HG03139 (cell line): ENCODE data around the gene FCGBP.

Experiments
- ATAC-seq: cut with Tn5 transposase; IDR thresholded peaks from one replicate; pipeline ENCODE4 v1.9.1; 2021; ENCODE audit not compliant: unreplicated experiment

Gene FCGBP

DNA sequence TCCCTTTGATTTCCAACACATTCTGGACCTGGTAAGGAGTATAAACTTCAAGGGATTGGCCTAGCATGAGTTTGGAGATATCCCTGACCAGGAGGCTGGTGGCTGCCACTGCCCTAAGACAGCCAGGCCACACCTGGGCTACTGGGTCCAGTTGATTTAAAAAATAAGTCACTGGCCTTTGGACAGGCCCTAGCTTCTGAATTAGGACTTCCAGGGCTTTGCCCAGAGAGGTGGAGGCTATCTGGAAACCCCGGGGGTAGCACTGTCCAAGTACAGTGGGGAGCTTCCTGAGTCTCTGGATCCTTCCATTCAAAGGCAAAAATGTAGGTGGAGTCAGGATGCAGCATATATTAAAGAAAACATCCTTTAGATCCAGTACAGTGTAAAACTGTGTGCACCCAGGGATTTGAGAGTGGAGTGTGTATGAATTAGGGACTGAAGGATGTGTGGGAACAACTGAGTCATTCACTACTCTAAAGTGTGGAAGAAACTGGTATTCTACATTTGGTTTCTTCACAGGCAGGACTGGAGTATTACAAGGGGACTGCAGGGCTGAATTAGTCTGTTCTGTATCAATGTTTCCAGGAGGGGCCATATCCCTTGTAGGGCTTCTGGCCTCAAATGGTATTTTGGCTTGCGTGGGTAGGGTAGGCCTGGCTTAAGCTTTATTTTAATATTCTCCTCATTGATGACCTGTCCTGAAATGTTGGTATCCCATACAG is 14.8 kb upstream of the FCGBP start:
- no peak for ATAC-seq

GRCh38 chr19:39946532-39946931 is 12.1 kb upstream of the FCGBP start:
- no peak for ATAC-seq

- no peak for ATAC-seq
These were observed 9.2 kb upstream of the FCGBP start for GRCh38 chr19:39943586-39943985.

DNA sequence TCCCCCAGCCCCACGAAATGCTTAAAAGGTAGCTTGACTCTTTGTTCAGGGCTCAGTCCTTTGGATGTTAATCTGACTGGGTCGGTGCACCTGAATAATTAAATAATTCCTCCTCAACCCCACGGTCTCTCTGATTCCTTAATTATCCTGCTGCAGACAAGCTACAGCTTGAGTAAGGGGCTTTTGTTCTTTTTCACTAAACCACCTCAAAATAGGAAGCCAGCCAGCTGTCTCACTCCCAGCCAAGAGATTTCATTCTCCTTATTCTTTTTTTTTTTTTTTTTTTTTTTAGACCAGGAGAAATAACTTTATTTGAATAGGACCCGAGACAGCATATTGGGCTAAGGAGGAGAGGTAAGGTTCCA is 7.9 kb upstream of the FCGBP start:
- no peak for ATAC-seq

DNA sequence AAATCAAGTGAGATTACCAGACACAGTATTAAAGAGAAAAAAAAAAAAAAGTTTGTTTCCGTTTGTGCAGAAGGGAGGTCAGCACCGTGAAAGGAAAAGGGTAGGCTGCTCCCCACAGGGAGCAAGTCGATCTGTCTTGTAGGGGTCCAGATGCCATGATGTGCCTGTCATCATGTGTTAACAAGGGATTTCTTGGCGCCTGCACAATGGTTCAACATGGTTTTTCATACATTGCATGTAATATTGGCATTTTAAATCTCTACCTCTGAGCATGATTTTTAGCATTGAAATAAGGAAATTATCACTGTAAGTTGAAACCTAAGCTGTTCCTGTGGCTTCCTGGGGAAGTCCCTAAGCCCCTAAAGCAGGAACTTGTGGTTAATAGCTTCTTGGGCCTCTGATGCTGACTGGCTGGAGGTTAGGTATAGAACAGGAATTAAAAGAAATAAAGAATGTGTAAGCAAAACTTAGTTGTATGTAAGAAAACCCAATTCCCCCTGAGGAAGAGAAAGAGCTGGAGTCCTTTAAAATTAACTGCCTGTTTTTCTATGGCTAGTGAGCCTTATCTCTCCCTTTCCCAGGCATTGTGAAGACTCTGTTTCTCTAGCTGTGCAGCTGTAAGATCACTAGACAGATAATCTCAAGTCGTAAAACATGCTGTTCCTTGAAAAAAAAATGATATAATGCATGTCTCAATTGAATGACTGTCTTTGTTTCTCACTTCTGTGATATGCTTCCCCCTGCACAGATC is 7.4 kb upstream of the FCGBP start:
- no peak for ATAC-seq

- no peak for ATAC-seq
These were observed 6.7 kb upstream of the FCGBP start for GRCh38 chr19:39941151-39941550.

DNA sequence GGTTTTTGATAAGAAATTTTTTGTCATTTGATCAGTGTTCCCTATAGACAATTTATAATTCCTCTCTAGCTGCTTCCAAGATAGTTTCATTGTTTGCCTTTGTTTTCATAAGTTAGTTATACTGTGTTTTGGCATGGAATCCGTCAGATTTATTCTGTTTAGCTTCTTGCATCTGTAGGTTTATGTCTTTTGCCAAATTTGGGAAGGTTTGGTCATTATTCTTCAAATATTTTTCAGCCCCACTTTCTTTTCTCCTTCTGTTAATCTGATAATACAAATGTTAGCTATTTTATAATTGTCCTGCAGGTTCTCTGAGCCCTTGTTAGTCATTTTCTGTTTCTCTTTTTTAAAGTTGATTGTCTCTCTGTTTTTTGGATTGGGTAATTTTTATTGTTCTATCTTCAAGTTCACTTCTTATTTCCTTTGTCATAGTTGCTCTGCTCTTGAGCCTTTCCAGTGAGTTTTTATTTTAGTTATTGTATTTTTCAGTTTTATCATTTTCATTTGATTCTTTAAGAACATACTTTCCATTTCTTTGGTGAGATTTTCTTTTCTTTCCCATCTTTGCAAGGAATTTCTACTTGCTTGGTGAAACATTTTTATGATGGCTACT is 5.9 kb upstream of the FCGBP start:
- ATAC-seq: no peak

DNA sequence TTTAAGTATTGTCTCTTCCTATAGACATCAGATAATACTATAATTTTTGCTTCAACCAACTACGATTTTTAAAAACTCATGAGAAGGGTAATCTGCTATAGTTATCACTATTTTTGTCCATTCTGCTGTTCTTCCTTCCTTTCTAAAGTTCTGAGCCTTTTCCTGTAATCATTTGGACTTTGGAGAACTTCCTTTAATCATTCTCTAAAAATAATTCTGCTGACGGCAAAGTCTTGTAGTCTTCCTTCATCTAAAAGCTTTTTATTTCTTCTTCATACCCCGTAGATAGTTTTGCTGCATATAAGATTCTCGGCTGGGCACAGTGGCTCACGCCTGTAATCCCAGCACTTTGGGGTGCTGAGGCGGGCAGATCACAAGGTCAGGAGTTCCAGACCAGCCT is 5.1 kb upstream of the FCGBP start:
- ATAC-seq: no peak

DNA sequence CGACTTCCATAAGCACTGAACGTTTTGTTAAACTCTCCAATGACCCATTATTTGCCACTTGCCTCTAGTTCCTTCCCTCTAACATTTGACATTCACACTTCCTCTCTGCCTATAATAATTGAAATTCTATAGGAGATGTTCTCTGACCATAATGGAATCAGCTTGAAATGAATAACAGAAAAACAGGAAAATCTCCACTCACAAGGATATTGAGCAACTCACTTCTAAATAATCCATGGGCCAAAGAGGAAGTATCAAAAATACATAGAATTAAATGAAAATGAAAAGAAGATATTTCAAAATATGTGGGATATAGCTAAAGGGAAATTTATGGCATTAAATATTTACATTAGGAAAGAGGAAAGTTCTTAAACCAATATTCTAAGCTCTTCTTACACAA is 3.4 kb upstream of the FCGBP start:
- no peak for ATAC-seq

- ATAC-seq: no peak
These were observed 2.8 kb upstream of the FCGBP start for GRCh38 chr19:39937094-39937720.

DNA sequence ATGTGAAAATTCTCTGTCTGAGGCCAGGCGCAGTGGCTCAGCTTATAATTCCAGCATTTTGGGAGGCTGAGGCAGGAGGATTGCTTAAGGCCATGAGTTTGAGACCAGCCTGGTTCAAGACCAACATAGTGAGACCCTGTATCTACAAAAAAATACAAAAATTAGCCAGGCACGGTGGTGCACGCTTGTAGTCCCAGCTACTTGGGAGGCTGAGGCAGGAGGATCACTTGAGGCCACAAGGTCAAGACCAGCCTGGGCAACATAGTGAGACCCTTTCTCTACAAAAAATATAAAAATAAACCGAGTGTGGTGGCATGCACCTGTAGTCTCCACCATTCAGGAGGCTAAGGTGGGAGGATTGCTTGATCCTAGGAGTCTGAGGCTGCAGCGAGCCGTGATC is 2.2 kb upstream of the FCGBP start:
- ATAC-seq: no peak

DNA sequence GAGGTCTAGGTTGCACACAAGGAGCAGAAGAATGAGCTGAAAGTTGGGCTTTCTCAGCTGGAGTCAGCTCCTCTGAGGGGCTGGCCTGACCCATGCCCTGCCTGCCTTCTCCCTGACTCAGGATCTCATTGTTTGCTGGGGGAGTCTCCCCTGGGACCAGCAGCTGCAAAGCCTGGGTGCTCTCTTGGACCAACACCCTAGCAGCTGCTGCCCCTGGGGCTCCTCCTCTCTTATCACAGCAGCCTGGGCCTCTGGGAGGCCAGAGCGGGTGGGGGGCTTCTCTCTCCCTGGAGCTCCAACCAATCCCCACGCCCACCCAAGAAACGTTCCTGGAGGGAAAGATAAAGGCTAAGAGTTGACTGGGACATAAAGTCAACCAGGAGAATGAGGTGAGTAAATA is 1.6 kb upstream of the FCGBP start:
- no peak for ATAC-seq

DNA sequence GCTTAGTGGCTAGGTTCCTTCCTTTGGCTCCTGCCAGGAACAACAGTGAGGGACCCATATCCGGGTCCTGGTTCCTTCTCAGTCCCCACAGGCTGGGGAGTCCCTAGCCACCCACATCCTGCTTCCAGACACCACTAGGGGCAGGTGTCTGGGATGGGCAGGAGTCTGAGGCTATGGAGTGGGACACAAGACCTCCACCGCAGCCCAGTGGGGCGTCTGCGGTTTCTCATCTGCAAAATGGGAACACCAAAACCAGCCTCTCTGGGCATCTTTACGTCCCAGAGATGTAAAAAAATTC is 879 bp upstream of the FCGBP start:
- ATAC-seq: no peak

DNA sequence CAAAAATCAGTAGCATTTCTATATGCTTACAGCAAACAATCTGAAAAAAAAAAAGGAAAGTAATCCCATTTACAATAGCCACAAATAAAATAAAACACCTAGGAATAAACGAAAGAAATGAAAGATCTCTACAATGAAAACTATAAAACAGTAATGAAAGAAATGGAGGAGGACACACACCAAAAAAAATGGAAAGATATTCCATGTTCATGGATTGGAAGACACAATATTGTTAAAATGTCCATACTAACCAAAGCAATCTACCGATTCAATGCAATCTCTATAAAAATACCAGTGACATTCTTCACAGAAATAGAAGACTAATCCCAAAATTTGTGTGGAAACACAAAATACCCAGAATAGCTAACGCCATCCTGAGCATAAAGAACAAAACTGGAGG is 4.7 kb downstream of the FCGBP start:
- ATAC-seq: no peak

DNA sequence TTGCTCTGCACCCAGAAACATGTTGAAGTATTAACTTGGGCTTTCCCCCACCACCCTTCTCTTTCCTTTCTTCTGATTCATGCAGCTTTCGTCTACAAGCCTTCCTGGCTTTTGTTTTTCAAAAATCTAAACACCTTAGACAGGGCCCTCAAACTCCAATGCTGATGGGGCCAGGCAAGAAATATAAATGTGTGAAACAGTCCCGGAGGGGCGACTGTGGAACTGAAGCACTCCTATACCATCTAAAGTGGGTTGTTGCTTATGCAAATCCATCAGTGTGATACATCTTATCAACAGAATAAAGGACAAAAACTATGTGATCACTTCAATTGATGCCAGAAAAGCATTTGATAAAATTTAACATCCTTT is 6.1 kb downstream of the FCGBP start:
- no peak for ATAC-seq

DNA sequence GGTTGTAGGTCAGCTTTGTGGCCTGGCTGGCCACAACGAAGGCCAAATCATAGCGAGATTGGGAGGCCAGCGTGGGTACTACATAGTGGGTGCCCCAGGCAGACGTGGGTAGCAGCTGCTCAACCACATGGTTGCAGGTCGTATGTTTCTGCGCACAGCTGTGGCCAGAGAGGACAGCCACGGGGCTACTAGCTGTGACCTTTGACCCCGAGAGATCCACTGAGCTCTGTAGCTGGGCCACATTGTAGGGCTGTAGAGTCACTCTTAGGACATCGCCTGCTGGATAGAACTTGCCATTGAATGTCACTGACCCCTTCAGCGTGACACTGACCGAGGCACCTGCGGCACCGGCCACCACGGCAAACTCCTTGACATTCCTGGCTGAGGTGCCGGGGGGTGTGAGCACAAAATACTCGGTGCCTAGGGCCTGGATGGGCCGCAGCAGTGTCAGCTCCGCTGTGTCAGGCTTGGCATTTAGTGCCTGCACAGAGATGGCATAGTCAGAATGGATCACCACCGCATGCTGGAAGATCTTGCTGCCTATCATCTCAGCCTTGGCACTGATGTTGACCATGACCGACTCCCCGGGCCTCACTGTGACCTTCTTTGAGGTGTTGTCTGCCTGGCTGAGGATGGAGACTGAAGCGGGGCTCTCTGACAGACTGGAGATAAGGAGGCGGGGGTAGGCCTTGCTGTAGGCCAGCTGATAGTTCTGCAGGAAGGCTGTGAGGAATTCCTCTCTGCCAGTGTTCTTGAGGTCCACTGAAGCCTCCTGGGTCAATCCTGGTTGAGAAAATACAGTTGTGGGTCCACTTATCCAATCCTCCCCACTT is 6.7 kb downstream of the FCGBP start:
- ATAC-seq: no peak

GRCh38 chr19:39927076-39927475 is 7.4 kb downstream of the FCGBP start:
- ATAC-seq: no peak

DNA sequence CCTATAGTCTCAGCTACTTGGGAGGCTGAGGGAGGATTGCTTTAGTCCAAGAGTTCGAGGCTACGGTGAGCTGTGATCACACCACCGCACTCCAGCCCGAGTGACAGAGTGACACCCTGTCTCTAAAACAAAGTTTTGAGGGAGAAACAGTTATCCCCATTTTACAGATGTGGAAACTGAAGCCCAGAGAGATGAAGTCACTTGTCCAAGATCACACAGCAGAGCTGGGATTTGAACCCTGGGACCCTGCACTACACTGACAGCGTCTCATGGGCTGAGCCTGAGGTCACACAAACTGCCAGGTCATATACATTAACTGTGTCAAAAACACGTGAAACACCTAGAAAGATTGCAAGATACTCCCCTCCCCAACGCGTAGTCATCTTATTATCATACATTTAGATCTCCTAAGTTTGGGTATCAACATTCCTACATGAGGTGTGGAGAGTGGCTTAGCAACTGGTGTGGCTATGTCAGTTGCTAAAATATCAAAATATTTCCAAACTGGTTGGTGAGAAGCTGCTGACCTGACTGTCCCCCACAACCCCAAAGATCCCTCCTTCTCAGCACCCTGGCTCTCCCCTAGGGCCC is 8.2 kb downstream of the FCGBP start:
- no peak for ATAC-seq

GRCh38 chr19:39924952-39925351 is 9.5 kb downstream of the FCGBP start:
- no peak for ATAC-seq

DNA sequence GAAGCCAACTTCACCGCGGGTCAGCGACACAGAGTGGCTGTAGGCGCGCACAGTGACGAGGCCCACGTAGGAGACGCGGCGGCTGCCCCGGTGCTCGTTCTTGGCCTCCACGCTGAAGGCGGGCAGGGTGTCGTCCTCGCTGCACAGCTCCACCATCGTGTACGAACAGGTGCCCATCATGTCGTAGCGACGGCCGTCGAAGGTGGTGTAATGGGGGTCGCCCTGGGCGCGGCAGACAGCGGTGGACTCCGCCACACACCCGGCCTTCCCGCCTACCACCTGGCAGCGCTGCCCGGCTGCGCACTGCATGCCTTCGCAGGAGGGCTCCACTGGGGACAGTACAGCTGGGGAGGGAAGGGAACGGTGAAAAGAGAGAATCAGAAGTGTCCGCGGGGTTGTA is 10.0 kb downstream of the FCGBP start:
- ATAC-seq: no peak

GRCh38 chr19:39923862-39924261 is 10.6 kb downstream of the FCGBP start:
- no peak for ATAC-seq
